B cell (primary cell): ENCODE results near the gene RUFY2.

ENCODE experiments used
- EZH2 ChIP-seq: IDR thresholded peaks from 2 replicates; pipeline ENCODE4 v1.6.1; 2012; ENCODE audit warnings: borderline replicate concordance, low read depth, mild to moderate bottlenecking, moderate library complexity, low read length; ENCODE audit not compliant: insufficient read depth, poor library complexity, severe bottlenecking
- TF ChIP-seq, protein P1 (sequence below): fragments of 200-600 bp; IDR thresholded peaks from one replicate; pipeline ENCODE4 v1.8.0; 2022; ENCODE audit warnings: antibody characterized with exemption, mild to moderate bottlenecking

DNA sequence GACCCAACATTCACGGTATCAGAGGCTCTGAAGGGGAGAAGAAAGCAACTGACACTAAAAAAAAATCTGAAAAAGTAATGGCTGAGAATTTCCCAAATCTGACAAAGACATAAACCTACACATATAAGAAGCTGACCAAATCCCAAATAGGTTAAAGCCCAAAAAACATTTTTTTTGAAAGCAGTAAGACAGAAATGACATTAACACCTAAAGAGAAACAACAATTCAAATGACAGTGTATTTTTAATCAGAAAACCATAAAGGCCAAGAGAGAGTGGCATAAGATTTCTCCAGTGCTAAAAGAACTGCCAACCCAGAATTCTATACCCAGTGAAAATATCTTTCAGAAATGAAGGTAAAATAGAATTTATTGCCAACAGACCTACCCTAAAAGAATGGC is 35.5 kb downstream of the RUFY2 start:
- TF ChIP-seq, protein P1, sequence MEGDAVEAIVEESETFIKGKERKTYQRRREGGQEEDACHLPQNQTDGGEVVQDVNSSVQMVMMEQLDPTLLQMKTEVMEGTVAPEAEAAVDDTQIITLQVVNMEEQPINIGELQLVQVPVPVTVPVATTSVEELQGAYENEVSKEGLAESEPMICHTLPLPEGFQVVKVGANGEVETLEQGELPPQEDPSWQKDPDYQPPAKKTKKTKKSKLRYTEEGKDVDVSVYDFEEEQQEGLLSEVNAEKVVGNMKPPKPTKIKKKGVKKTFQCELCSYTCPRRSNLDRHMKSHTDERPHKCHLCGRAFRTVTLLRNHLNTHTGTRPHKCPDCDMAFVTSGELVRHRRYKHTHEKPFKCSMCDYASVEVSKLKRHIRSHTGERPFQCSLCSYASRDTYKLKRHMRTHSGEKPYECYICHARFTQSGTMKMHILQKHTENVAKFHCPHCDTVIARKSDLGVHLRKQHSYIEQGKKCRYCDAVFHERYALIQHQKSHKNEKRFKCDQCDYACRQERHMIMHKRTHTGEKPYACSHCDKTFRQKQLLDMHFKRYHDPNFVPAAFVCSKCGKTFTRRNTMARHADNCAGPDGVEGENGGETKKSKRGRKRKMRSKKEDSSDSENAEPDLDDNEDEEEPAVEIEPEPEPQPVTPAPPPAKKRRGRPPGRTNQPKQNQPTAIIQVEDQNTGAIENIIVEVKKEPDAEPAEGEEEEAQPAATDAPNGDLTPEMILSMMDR = no peak
- TF ChIP-seq EZH2 = no peak
